PC-3 (cell line): ENCODE measurements around the gene S100PBP.

Experiments used
- CTCF ChIP-seq: fragments of 300-600 bp; sonication (generic); conservative IDR thresholded peaks from 2 replicates; pipeline ENCODE4 v1.5.1; 2017; ENCODE audit warnings: antibody characterized with exemption, low read depth, mild to moderate bottlenecking, low read length
- EZH2 ChIP-seq: fragments of 300-600 bp; sonication (generic); IDR thresholded peaks from one replicate; pipeline ENCODE4 v1.6.1; 2017; ENCODE audit warnings: antibody characterized with exemption, mild to moderate bottlenecking, low read length; ENCODE audit not compliant: unreplicated experiment

- no peak for TF ChIP-seq CTCF
- no peak for TF ChIP-seq EZH2
Measured at GRCh38 chr1:32810358-32810757, 7.1 kb upstream of the S100PBP start.
